NB4 (cell line): ENCODE data around the gene TNN.

Experiments
- POLR2A ChIP-seq: IDR thresholded peaks from 2 replicates; pipeline ENCODE4 v1.6.1; 2011; ENCODE audit warnings: mild to moderate bottlenecking; ENCODE audit not compliant: insufficient read length; ENCODE audit errors: extremely low read depth
- TF ChIP-seq, protein P1 (sequence below): IDR thresholded peaks from one replicate; pipeline ENCODE4 v1.5.1; 2012; ENCODE audit warnings: low read depth, low read length

DNA sequence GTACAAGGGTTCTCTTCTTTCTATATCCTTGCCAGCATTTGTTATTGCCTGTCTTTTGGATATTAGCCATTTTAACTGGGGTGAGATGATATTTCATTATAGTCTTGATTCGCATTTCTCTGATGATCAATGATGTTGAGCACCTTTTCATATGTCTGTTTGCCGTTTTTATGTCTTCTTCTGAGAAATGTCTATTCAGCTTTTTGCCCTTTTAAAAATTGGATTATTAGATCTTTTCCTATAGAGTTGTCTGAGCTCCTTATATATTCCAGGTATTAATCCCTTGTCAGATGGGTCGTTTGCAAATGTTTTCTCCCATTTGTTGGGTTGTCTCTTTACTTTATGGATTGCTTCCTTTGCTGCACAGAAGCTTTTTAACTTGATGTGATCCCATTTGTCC is 25.0 kb upstream of the TNN start:
- TF ChIP-seq, protein P1, sequence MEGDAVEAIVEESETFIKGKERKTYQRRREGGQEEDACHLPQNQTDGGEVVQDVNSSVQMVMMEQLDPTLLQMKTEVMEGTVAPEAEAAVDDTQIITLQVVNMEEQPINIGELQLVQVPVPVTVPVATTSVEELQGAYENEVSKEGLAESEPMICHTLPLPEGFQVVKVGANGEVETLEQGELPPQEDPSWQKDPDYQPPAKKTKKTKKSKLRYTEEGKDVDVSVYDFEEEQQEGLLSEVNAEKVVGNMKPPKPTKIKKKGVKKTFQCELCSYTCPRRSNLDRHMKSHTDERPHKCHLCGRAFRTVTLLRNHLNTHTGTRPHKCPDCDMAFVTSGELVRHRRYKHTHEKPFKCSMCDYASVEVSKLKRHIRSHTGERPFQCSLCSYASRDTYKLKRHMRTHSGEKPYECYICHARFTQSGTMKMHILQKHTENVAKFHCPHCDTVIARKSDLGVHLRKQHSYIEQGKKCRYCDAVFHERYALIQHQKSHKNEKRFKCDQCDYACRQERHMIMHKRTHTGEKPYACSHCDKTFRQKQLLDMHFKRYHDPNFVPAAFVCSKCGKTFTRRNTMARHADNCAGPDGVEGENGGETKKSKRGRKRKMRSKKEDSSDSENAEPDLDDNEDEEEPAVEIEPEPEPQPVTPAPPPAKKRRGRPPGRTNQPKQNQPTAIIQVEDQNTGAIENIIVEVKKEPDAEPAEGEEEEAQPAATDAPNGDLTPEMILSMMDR: no peak
- no peak for TF ChIP-seq POLR2A
